WERI-Rb-1 (cell line): ENCODE data around the gene XPO6.
A peak's percentile ranks its signal among the peaks of the same experiment; 100 is the strongest.

ENCODE experiments used
- DNase-seq: peaks from one replicate; pipeline ENCODE4 v3.0.0-alpha.2; 2020
- H3K27ac ChIP-seq: fragments of 250-450 bp; sonication (Bioruptor Pico); 2 replicates; pipeline ENCODE4 v1.5.1; 2020; ENCODE audit warnings: mild to moderate bottlenecking, moderate library complexity
- H3K27me3 ChIP-seq: fragments of 250-450 bp; sonication (Bioruptor Pico); 2 replicates; pipeline ENCODE4 v1.5.1; 2021; ENCODE audit warnings: mild to moderate bottlenecking, low read depth, moderate library complexity; ENCODE audit not compliant: insufficient read depth, severe bottlenecking
- H3K36me3 ChIP-seq: fragments of 250-450 bp; sonication (Bioruptor Pico); 2 replicates; pipeline ENCODE4 v1.5.1; 2020; ENCODE audit warnings: mild to moderate bottlenecking, moderate library complexity
- H3K4me3 ChIP-seq: 2 replicates; pipeline ENCODE4 v1.5.1; 2011; ENCODE audit warnings: low read depth, mild to moderate bottlenecking, control low read depth, low read length
- H3K9me3 ChIP-seq: fragments of 250-450 bp; sonication (Bioruptor Pico); 2 replicates; pipeline ENCODE4 v1.5.1; 2021; ENCODE audit warnings: mild to moderate bottlenecking, moderate library complexity; ENCODE audit not compliant: severe bottlenecking
- TF ChIP-seq, protein P1 (sequence below): IDR thresholded peaks from 2 replicates; pipeline ENCODE4 v1.5.1; 2011; ENCODE audit warnings: low read depth, mild to moderate bottlenecking, control low read depth, inconsistent platforms, low read length

Gene XPO6

DNA sequence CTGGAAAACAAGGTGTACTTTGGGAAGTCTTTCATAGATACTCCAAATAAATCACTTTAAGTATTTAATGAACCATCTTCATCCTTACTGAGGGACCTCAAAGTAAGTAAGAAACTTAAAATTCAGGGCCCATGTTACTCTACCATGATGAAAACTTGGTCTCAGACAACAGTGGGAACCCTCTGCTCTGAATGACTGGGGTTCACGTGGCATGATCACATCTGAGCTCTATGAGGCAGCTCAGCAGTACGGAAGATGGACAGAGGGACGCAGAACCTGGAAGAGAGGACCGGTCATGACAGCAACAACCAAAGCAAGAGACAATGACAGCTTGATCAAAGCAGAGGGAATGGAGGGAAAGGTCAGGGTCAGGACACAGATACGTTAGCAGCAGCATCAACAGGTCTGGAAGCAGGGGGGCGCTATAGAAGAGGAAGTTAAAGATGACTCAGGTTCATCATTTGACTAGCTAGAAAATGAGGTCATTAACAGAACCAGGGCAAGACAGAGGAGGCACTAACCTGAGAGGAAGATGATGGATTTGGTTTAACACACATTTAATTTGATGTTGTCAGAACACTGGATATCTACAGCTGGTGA, 9.5 kb downstream of the XPO6 start:
- H3K27ac ChIP-seq, result no peak overlapping the region
- no peak for DNase-seq
- TF ChIP-seq, protein P1, sequence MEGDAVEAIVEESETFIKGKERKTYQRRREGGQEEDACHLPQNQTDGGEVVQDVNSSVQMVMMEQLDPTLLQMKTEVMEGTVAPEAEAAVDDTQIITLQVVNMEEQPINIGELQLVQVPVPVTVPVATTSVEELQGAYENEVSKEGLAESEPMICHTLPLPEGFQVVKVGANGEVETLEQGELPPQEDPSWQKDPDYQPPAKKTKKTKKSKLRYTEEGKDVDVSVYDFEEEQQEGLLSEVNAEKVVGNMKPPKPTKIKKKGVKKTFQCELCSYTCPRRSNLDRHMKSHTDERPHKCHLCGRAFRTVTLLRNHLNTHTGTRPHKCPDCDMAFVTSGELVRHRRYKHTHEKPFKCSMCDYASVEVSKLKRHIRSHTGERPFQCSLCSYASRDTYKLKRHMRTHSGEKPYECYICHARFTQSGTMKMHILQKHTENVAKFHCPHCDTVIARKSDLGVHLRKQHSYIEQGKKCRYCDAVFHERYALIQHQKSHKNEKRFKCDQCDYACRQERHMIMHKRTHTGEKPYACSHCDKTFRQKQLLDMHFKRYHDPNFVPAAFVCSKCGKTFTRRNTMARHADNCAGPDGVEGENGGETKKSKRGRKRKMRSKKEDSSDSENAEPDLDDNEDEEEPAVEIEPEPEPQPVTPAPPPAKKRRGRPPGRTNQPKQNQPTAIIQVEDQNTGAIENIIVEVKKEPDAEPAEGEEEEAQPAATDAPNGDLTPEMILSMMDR, result peak; percentile 10; the same call in 1 of the 2 replicates
- no peaks in the 10 kb centered on the region for H3K27me3 ChIP-seq
- H3K4me3 ChIP-seq, result no peak overlapping the region
- H3K9me3 ChIP-seq, result no peaks in the 10 kb centered on the region
- H3K36me3 ChIP-seq, result peaks cover 70% of the 10 kb centered on the region

DNA sequence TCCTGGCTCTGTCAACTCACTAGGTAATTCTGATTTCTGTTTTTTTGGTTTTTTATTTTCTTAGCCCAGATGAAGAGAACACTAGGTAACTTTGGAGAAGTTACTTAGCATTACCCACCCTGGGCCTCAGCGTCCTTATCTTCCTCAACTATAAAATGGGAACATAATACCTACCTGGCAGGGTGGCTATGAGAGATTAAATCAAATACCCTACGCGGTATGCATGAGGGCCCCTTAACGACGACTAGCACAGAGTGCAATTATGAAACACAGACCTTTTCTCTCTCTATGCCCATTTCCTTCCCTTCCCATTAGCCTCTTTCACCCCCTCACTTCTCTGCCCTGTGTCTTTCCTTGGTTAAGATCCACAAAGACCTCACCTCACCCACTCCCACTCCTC, 11.1 kb downstream of the XPO6 start:
- Histone ChIP-seq H3K27ac (no peak overlapping the region), H3K9me3 (no peaks in the 10 kb centered on the region), H3K27me3 (no peaks in the 10 kb centered on the region), H3K4me3 (no peak overlapping the region), H3K36me3 (peaks cover 67% of the 10 kb centered on the region)
- DNase-seq, result no peak
- TF ChIP-seq, protein P1, result no peak

DNA sequence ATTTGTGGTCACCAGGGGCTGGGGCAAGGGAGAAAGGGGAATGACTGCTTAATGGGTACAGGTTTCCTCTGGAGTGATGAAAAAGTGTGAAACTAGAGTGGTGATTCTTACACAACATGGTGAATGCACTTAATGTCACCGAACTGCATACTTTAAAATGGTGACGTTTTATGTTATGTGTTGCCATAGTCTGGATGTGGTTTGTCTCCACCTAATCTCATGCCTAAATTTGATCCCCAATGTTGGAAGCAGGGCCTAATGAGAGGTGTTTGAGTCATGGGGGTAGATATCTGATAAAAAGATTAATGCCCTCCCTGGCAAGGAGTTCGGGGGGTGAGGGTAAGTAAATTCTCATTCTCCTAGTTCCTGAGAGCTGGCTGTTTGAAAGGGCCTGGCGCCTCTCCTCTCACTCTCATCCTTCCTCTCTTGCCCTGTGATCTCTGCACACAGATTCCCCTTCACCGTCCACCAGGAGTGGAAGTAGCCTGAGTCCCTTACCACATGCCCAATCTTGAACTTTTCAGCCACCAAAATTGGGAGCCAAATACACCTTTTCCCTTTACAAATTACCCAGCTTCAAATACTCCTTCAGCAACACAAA, 15.3 kb downstream of the XPO6 start:
- Histone ChIP-seq H3K36me3 (peaks cover 36% of the 10 kb centered on the region), H3K9me3 (no peaks in the 10 kb centered on the region), H3K27ac (no peak overlapping the region)

DNA sequence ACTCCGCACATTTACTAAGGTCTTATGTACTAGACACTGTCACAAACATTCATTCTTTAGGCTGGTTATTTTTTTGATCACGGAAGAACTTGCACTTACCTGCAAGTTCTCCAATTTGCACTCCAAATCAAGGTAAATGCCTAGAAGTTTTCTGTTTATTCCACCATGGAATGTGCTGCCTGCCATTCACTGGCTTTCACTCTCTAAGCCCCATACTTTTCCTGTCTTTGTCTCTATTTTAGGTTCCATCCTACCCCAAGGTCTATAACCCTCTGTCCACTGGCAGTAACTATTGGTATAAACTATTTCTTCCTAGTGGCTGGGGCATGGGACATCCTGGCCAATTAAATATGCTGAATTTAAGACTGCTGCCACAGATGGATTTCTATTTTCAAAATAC, 15.9 kb downstream of the XPO6 start:
- Histone ChIP-seq H3K27ac (no peak overlapping the region), H3K36me3 (peaks cover 32% of the 10 kb centered on the region), H3K4me3 (no peak overlapping the region), H3K27me3 (no peaks in the 10 kb centered on the region), H3K9me3 (no peaks in the 10 kb centered on the region)
- DNase-seq, result no peak
- TF ChIP-seq, protein P1, result no peak

More for the DNA sequence above, 15.3 kb downstream of the XPO6 start:
- no peak for DNase-seq
- H3K4me3 ChIP-seq, result no peak overlapping the region
- TF ChIP-seq, protein P1, result no peak
- H3K27me3 ChIP-seq, result no peaks in the 10 kb centered on the region

DNA sequence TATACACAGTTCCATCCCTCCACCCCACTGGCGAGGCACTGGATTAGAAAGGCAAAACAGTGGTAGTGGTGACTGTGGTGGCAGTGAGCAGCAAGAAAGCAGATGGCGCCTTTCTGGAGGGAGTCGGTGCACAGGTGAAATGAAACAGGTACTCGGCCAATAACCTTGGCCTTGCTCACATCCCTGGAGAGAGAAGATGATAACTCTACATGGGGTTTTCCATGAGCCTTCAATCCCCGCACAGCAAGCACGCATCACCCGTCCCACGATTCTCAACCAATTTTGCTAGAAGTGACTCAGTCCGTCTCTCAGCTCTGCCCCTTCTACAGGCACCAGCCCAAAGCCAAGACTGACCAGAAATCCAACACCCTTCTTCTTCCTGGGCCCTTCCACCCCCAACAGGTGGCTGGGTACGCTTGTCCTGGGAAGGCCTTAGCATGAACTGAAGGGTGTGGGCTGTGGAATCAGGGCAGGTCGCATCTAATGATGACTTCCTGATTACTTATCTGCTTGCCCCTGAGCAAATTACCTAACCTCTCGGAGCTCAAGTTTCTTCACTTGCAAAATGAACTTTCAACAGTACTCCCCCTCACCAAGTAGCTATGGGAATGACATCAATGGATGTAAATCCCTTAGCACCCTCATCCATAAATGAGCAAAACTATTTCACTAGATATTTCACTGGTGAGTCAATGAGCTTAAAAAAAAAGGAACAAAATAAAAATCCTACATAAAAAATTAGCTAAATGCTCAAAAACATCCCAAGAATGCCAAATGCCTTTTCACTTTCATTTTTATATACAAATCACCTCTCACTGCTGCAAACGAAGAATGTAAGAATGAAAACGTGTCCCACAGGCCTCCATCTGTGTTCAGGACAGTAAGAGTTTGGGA, 18.0 kb downstream of the XPO6 start:
- TF ChIP-seq, protein P1, result no peak
- DNase-seq, result no peak
- no peaks in the 10 kb centered on the region for H3K9me3 ChIP-seq
- no peaks in the 10 kb centered on the region for H3K27me3 ChIP-seq
- H3K27ac ChIP-seq, result no peak overlapping the region
- no peak overlapping the region for H3K4me3 ChIP-seq
- H3K36me3 ChIP-seq, result peaks cover 22% of the 10 kb centered on the region
